ENCODE measurements around the gene SLC41A2.

- no peak for TF ChIP-seq EZH2phosphoT487 (IDR thresholded peaks at IDR 0.05; ENCODE audit: borderline replicate concordance, low read length)
- no peak for TF ChIP-seq CTCF (IDR thresholded peaks at IDR 0.05; ENCODE audit: low read depth, low read length, poor library complexity, severe bottlenecking)
Measured at GRCh38 chr12:104999347-104999685, 41.2 kb upstream of the SLC41A2 start.
